Central memory CD4-positive, alpha-beta T cell (primary cell): ENCODE results near the gene CCDC71.
A peak's percentile ranks its signal among the peaks of the same experiment; 100 is the strongest.

Source experiments
- DNase-seq: peaks from one replicate; pipeline ENCODE4 v3.0.0; 2022

The CCDC71 gene

GRCh38 chr3:49124991-49125670, 41.0 kb downstream of the CCDC71 start:
- DNase-seq: no peak

- DNase-seq: no peak
Observed at GRCh38 chr3:49124203-49124602, 41.9 kb downstream of the CCDC71 start.

- DNase-seq: no peak
Observed at GRCh38 chr3:49123687-49124086, 42.4 kb downstream of the CCDC71 start.

- DNase-seq: no peak
Observed at GRCh38 chr3:49122886-49123545, 43.1 kb downstream of the CCDC71 start.

- DNase-seq: no peak
Observed at GRCh38 chr3:49122451-49122850, 43.7 kb downstream of the CCDC71 start.

- DNase-seq: no peak
Observed at GRCh38 chr3:49122022-49122421, 44.1 kb downstream of the CCDC71 start.

GRCh38 chr3:49121132-49121736, 44.9 kb downstream of the CCDC71 start:
- no peak for DNase-seq

GRCh38 chr3:49120438-49121131, 45.5 kb downstream of the CCDC71 start, which contains the start of gene USP19:
TSS of gene USP19 (minus strand) at chr3:49120823. CDS start at chr3:49119145, 1,678 bp downstream.
- peak; percentile 95 for DNase-seq

GRCh38 chr3:49120096-49120437, 46.1 kb downstream of the CCDC71 start:
- no peak for DNase-seq

- no peak for DNase-seq
Observed at GRCh38 chr3:49119439-49119838, 46.7 kb downstream of the CCDC71 start.

- no peak for DNase-seq
Observed at GRCh38 chr3:49119036-49119435, 47.1 kb downstream of the CCDC71 start.
